K562 (cell line): ENCODE data around the gene CORT. TPM values are rescaled to one million over a fixed set of nuclear protein-coding genes. Genes with fewer than 3 reads are reported as not detected.
A peak's percentile ranks its signal among the peaks of the same experiment; 100 is the strongest.

Experiments
- CREM ChIP-seq: IDR thresholded peaks from 2 replicates; pipeline ENCODE4 v1.6.1; 2014; ENCODE audit warnings: antibody characterized with exemption, low read depth
- CXXC5 ChIP-seq: fragments of 250-450 bp; sonication (Bioruptor Pico); IDR thresholded peaks from 2 replicates; pipeline ENCODE4 v1.8.0; 2022; ENCODE audit warnings: inconsistent platforms, mild to moderate bottlenecking, moderate library complexity
- DIDO1 ChIP-seq: fragments of 450-650 bp; IDR thresholded peaks from 2 replicates; pipeline ENCODE4 v1.6.1; 2016; ENCODE audit warnings: low read depth, missing biosample characterization, missing genetic modification characterization
- ELF1 ChIP-seq: fragments of 200-800 bp; sonication (Bioruptor generic); IDR thresholded peaks from 2 replicates; pipeline ENCODE4 v1.6.1; 2016; ENCODE audit warnings: missing genetic modification characterization, missing compliant biosample characterization
- FOSL1 ChIP-seq: fragments of 200-800 bp; sonication (Bioruptor generic); conservative IDR thresholded peaks from 2 replicates; pipeline ENCODE4 v1.6.1; 2016; ENCODE audit warnings: missing genetic modification characterization, missing compliant biosample characterization
- NFE2 ChIP-seq: IDR thresholded peaks from 2 replicates; pipeline ENCODE4 v1.6.1; 2014; ENCODE audit warnings: antibody characterized with exemption, low read depth
- PHF8 ChIP-seq: fragments of 200-600 bp; sonication (generic); IDR thresholded peaks from 2 replicates; pipeline ENCODE4 v1.6.1; 2012; ENCODE audit warnings: mixed run types, mild to moderate bottlenecking, inconsistent platforms, low read length, moderate library complexity, borderline replicate concordance
- SRSF1 ChIP-seq: fragments of 200-400 bp; formaldehyde crosslinking; IDR thresholded peaks from 2 replicates; pipeline ENCODE4 v1.6.1; 2017; ENCODE audit warnings: mild to moderate bottlenecking, low read depth, low read length, moderate library complexity
- TCF15 ChIP-seq: fragments of 250-450 bp; sonication (Bioruptor Pico); IDR thresholded peaks from 2 replicates; pipeline ENCODE4 v1.8.0; 2022; ENCODE audit warnings: moderate library complexity, mild to moderate bottlenecking, inconsistent platforms
- USF2 ChIP-seq: sonication (generic); formaldehyde crosslinking; IDR thresholded peaks from 2 replicates; pipeline ENCODE4 v1.5.0; 2020; ENCODE audit warnings: missing genetic modification reagents
- YY1 ChIP-seq, 3 experiments: IDR thresholded peaks; 2 replicates each; pipeline ENCODE4 v1.6.1; 2011; ENCODE audit warnings: low read length in 2 of 3, mild to moderate bottlenecking in 2 of 3, moderate library complexity in 2 of 3, borderline replicate concordance in 1 of 3, control low read depth in 1 of 3, low read depth in 1 of 3; ENCODE audit not compliant: insufficient read depth in 3 of 3, insufficient replicate concordance in 2 of 3, control insufficient read depth in 1 of 3, insufficient read length in 1 of 3; ENCODE audit errors: extremely low read depth in 1 of 3
- ZBTB40 ChIP-seq, 2 experiments: fragments of 450-650 bp in 1 of 2; sonication (generic) in 1 of 2; formaldehyde crosslinking in 1 of 2; IDR thresholded peaks; 2 replicates each; pipeline versions ENCODE4 v1.7.1 to v1.9.0; 2016 to 2022; ENCODE audit warnings: inconsistent platforms in 1 of 2, mild to moderate bottlenecking in 1 of 2, missing genetic modification reagents in 1 of 2
- ZNF212 ChIP-seq: fragments of 450-650 bp; formaldehyde crosslinking; IDR thresholded peaks from 2 replicates; pipeline ENCODE4 v1.4.0; 2020; ENCODE audit warnings: mild to moderate bottlenecking
- ZNF511 ChIP-seq: sonication (generic); formaldehyde crosslinking; IDR thresholded peaks from 2 replicates; pipeline ENCODE4 v1.8.0; 2022; ENCODE audit warnings: mild to moderate bottlenecking, missing genetic modification reagents
- polyA plus RNA-seq, 8 experiments: library from polyadenylated mRNA; depleted of rRNA in 4 of 8; stranded (reverse) in 5 of 8; unstranded in 3 of 8; fragments of >200 nt; fragmentation: Nextera tagmentation in 2 of 8; fragmentation: Illumina TruSeq in 1 of 8; extraction: Ambion mirVana in 2 of 8; extraction: Trizol in 1 of 8; gene quantifications; 2 replicates each; pipeline versions ENCODE4 v1.2.1 to v1.2.3, GENCODE V29; 2011 to 2014; ENCODE audit warnings: inconsistent platforms in 1 of 8, missing spikeins in 1 of 8
- total RNA-seq, 7 experiments: library from RNA; depleted of rRNA in 6 of 7; stranded (reverse); fragments of >200 nt in 6 of 7; fragmentation: Illumina TruSeq in 2 of 7; extraction: Trizol in 2 of 7; gene quantifications; 2 replicates each; pipeline versions ENCODE4 v1.2.1 to v1.2.3, GENCODE V29; 2011 to 2021; ENCODE audit warnings: low replicate concordance in 1 of 7

Gene CORT
- total and polyA plus RNA-seq, 9 of the 15 experiments (the other 6 are each of a cell fraction or from before 2014, with no cell fraction given): 0.08 to 0.54 (median 0.13) TPM; not detected in 5

GRCh38 chr1:10472220-10473144 is 22.7 kb downstream of the CORT start, which contains the start of gene DFFA (continued):
- peak; percentile 81 for TF ChIP-seq ZBTB40 (IDR thresholded peaks at IDR 0.05)
- no peak for TF ChIP-seq ZBTB40 (CRISPR knock-in tag; IDR thresholded peaks at IDR 0.05)
- peak; percentile 92 for TF ChIP-seq DIDO1 (tag)
- TF ChIP-seq PHF8: peak; percentile 86; the same call in 1 of the 2 replicates
- peak; percentile 97 for TF ChIP-seq CXXC5 (CRISPR knock-in tag)
- TF ChIP-seq SRSF1: no peak
- TF ChIP-seq USF2 (CRISPR knock-in tag): peak; percentile 99
- TF ChIP-seq TCF15 (CRISPR knock-in tag): 0 out of 2 replicates have a peak, but pooled peaks have one; percentile 72
- TF ChIP-seq YY1 (IDR thresholded peaks at IDR 0.05; ENCODE audit: borderline replicate concordance in 1 of 3, control insufficient read depth in 1 of 3, extremely low read depth in 1 of 3, insufficient read depth in 3 of 3, insufficient read length in 1 of 3, insufficient replicate concordance in 2 of 3, low read depth in 1 of 3, low read length in 2 of 3): peak; percentile 27 to 71 (median 60)
- peak; percentile 56; the same call in 1 of the 2 replicates for TF ChIP-seq FOSL1 (tag)
- peak; percentile 89 for TF ChIP-seq ZNF511 (CRISPR knock-in tag)
- TF ChIP-seq ZNF212 (CRISPR knock-in tag): 0 out of 2 replicates have a peak, but pooled peaks have one; percentile 37
- TF ChIP-seq CREM: peak; percentile 97
- peak; percentile 12; the same call in 1 of the 2 replicates for TF ChIP-seq NFE2
- TF ChIP-seq ELF1: peak; percentile 93
